ENCODE data around the gene PLEKHF1. TPM values are rescaled to one million over a fixed set of nuclear protein-coding genes. Genes with fewer than 3 reads are reported as not detected.

The PLEKHF1 gene
- total and polyA plus RNA-seq, 2 experiments from 2014 or later, result 10.1 to 25.1 TPM

- TF ChIP-seq ZNF462 (CRISPR knock-in tag; IDR thresholded peaks at IDR 0.05), result no peak
- no peak for TF ChIP-seq POLR2AphosphoS5 (IDR thresholded peaks at IDR 0.05; ENCODE audit: low read depth)
- no peak for TF ChIP-seq JUNB (IDR thresholded peaks at IDR 0.05; ENCODE audit: unreplicated experiment)
Measured at GRCh38 chr19:29672933-29673336, 7.7 kb downstream of the PLEKHF1 start (continued).

- ATAC-seq, result no peak
- no peaks in the 10 kb centered on the region; the same call in 2 of the 3 replicates for H3K9me3 Mint-ChIP-seq
- H3K27ac Mint-ChIP-seq, result no peak overlapping the region
- Histone ChIP-seq H3K36me3 (ENCODE audit: insufficient read depth) (no peaks in the 10 kb centered on the region), H3K4me1 (ENCODE audit: insufficient read depth) (no peaks in the 10 kb centered on the region), H3K4me2 (no peak overlapping the region), H3K79me2 (replicated peaks; ENCODE audit: insufficient read depth) (peaks cover 39% of the 10 kb centered on the region), H3K27ac (ENCODE audit: low read depth) (no peak overlapping the region), H3F3A (replicated peaks; ENCODE audit: low read depth) (no peaks in the 10 kb centered on the region), H3K4me3 (no peak overlapping the region), H3K27me3 (ENCODE audit: insufficient read depth) (no peaks in the 10 kb centered on the region), H4K20me1 (replicated peaks; ENCODE audit: insufficient read depth) (no peaks in the 10 kb centered on the region; the same call in none of the 2 replicates), H3K9me2 (ENCODE audit: insufficient read depth) (no peaks in the 10 kb centered on the region; the same call in 1 of the 2 replicates), H2AFZ (no peak overlapping the region)
- H3K4me1 Mint-ChIP-seq, result peaks cover 10% of the 10 kb centered on the region; the same call in 2 of the 3 replicates
- no peak for DNase-seq (ENCODE audit: low spot score)
- H3K4me3 Mint-ChIP-seq, result no peak overlapping the region
- peaks cover 7% of the 10 kb centered on the region for H3K27me3 Mint-ChIP-seq (ENCODE audit: insufficient read depth, low read depth, poor library complexity)
- peaks cover 16% of the 10 kb centered on the region for H3K36me3 Mint-ChIP-seq (ENCODE audit: low read depth)
- TF ChIP-seq ZNF462 (CRISPR knock-in tag; IDR thresholded peaks at IDR 0.05) (no peak), CREB1 (CRISPR knock-in tag; IDR thresholded peaks at IDR 0.05; ENCODE audit: low read depth) (no peak), EZH2 (IDR thresholded peaks at IDR 0.05; ENCODE audit: low read depth, unreplicated experiment) (no peak), ETS1 (IDR thresholded peaks at IDR 0.05) (no peak), ZNF331 (CRISPR knock-in tag; IDR thresholded peaks at IDR 0.05; ENCODE audit: low read depth) (no peak)
Measured at GRCh38 chr19:29673451-29674371, 8.4 kb downstream of the PLEKHF1 start.

Data from GM23338 (cell line).